GM12892 (cell line): ENCODE measurements around the gene PMEL.

Experiments
- DNase-seq: peaks from one replicate; pipeline ENCODE4 v3.0.0; 2011; ENCODE audit not compliant: insufficient read length
- FAIRE-seq: peaks from 2 replicates; lab custom pipeline; 2011; peaks lifted over from hg19 to GRCh38; lab: Jason Lieb, UNC
- POLR2A ChIP-seq: IDR thresholded peaks from 2 replicates; pipeline ENCODE4 v1.6.1; 2011; ENCODE audit warnings: low read depth, low read length, control low read depth
- POLR2AphosphoS5 ChIP-seq: IDR thresholded peaks from 2 replicates; pipeline ENCODE4 v1.6.1; 2011; ENCODE audit warnings: low read depth, low read length, control low read depth
- TAF1 ChIP-seq: IDR thresholded peaks from 2 replicates; pipeline ENCODE4 v1.6.1; 2011; ENCODE audit warnings: low read depth, mild to moderate bottlenecking, control low read depth, low read length, borderline replicate concordance

Gene PMEL

GRCh38 chr12:55957106-55957859 is 8.6 kb downstream of the PMEL start:
- FAIRE-seq = no peak
- TF ChIP-seq POLR2AphosphoS5 = no peak
- no peak for DNase-seq

DNA sequence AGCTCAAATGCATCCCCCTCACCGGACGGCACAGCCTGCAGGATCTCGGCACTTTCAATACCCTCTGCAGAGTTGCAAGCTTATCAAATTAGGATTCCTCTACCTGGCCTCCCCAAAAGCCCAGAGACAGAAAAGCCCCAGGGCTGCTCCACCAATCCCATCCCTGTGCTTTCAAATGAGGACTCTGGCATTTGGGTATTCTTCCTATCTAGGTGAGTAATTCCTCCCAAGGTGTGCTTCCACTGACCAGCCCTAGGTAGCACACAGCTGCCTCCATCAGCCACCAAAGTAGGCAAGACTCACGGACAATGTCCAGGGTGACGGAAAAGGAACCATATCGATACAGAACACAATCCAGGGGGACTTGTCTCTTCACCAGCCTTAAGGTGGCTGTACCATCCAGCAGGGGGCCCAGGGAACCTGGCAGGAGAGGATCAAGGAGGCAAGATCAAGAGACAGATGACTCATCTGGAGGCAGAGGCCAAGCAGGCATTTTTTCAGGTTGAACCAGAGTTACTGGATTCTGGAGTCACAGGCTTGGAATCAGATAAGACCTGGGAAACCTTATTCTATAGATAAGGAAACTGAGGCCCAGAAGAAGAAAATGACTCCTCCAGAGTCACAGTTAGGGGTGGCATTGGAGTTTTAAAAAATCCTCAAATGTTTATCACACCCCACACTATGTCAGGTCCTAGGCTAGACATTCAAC is 9.9 kb downstream of the PMEL start:
- no peak for FAIRE-seq
- TF ChIP-seq TAF1 (no peak), POLR2A (no peak)
- DNase-seq = no peak

- FAIRE-seq (no peak), DNase-seq (no peak)
- TF ChIP-seq POLR2AphosphoS5 (no peak), POLR2A (no peak), TAF1 (no peak)
Measured at GRCh38 chr12:55955344-55955743, 10.5 kb downstream of the PMEL start.

- no peak for FAIRE-seq
- no peak for TF ChIP-seq POLR2AphosphoS5
- no peak for TF ChIP-seq POLR2A
Measured at GRCh38 chr12:55946553-55946952, 19.3 kb downstream of the PMEL start.

GRCh38 chr12:55942577-55943136 is 23.2 kb downstream of the PMEL start:
- no peak for DNase-seq
- TF ChIP-seq POLR2AphosphoS5 = no peak
- no peak for TF ChIP-seq POLR2A
- no peak for TF ChIP-seq TAF1
- FAIRE-seq = no peak

More at GRCh38 chr12:55946553-55946952, 19.3 kb downstream of the PMEL start:
- DNase-seq = no peak

- TF ChIP-seq POLR2A = no peak
- no peak for TF ChIP-seq TAF1
- TF ChIP-seq POLR2AphosphoS5 = no peak
- FAIRE-seq (no peak), DNase-seq (no peak)
Measured at GRCh38 chr12:55942055-55942454, 23.8 kb downstream of the PMEL start.

GRCh38 chr12:55940065-55940732 is 25.6 kb downstream of the PMEL start:
- FAIRE-seq (peak; percentile 84), DNase-seq (peak; percentile 70)
- TF ChIP-seq POLR2AphosphoS5 (no peak), TAF1 (no peak), POLR2A (no peak)

GRCh38 chr12:55938826-55939501 is 26.9 kb downstream of the PMEL start:
- TF ChIP-seq POLR2AphosphoS5 (no peak), TAF1 (no peak), POLR2A (no peak)

DNA sequence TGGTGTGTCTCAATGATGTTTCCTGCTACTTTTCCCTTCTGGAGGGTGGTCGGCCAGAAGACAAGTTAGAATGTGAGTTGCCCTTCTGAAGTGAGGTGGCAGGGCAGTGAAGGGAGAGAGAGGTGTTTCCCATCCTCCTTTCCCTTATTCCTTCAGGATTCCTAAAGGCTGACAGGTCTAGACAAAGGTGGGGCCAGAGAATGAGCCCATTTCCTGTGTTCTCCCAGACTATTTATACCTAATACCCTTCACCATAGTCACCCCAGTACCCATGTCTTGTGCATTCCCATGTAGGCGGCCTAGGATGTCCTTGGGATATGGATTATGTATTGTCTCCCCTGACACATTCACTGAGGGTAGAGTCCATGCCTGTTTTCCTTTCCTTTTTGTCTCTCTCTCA is 27.9 kb downstream of the PMEL start:
- TF ChIP-seq TAF1 (no peak), POLR2A (no peak), POLR2AphosphoS5 (no peak)
- FAIRE-seq (no peak), DNase-seq (no peak)

More at GRCh38 chr12:55938826-55939501, 26.9 kb downstream of the PMEL start:
- FAIRE-seq = no peak
- DNase-seq = no peak

GRCh38 chr12:55935738-55936151 is 30.1 kb downstream of the PMEL start:
- TF ChIP-seq POLR2A = no peak
- TF ChIP-seq POLR2AphosphoS5 = no peak
- TF ChIP-seq TAF1 = no peak
- no peak for DNase-seq
- FAIRE-seq = no peak

GRCh38 chr12:55934773-55935172 is 31.1 kb downstream of the PMEL start:
- DNase-seq = no peak
- no peak for TF ChIP-seq POLR2AphosphoS5
- no peak for TF ChIP-seq TAF1
- TF ChIP-seq POLR2A = no peak
- no peak for FAIRE-seq
